Ectodermal cell (in vitro differentiated cells): ENCODE results near the gene ITSN1. TPM values are rescaled to one million over a fixed set of nuclear protein-coding genes. Genes with fewer than 3 reads are reported as not detected.
A peak's percentile ranks its signal among the peaks of the same experiment; 100 is the strongest.
"Not testable (repeated sequence)": the region's sequence is repeated elsewhere in the genome, so short reads cannot be mapped to it uniquely, and the experiment has no call there.

Experiments used
- H3K27ac ChIP-seq: 2 replicates; pipeline ENCODE4 v1.7.0; 2013; ENCODE audit warnings: mild to moderate bottlenecking, low read depth, low read length; ENCODE audit not compliant: insufficient read depth, poor library complexity, severe bottlenecking
- H3K27me3 ChIP-seq: 2 replicates; pipeline ENCODE4 v1.7.0; 2013; ENCODE audit warnings: mild to moderate bottlenecking, low read length; ENCODE audit not compliant: insufficient read depth, control insufficient read depth, poor library complexity, severe bottlenecking
- H3K36me3 ChIP-seq: one replicate; pipeline ENCODE4 v1.7.0; 2013; ENCODE audit warnings: low read length; ENCODE audit not compliant: control insufficient read depth, insufficient read depth
- H3K4me1 ChIP-seq: one replicate; pipeline ENCODE4 v1.7.0; 2013; ENCODE audit warnings: low read length; ENCODE audit not compliant: control insufficient read depth, insufficient read depth
- H3K4me3 ChIP-seq: 2 replicates; pipeline ENCODE4 v1.7.0; 2013; ENCODE audit warnings: low read depth, low read length, control low read depth; ENCODE audit not compliant: insufficient read depth
- H3K9me3 ChIP-seq: 2 replicates; pipeline ENCODE4 v1.7.0; 2013; ENCODE audit warnings: mild to moderate bottlenecking, low read length, moderate library complexity; ENCODE audit not compliant: control insufficient read depth
- WGBS, 2 experiments: methylation state at CpG; one replicate each; pipeline ENCODE4 v1.1.7; 2013; ENCODE audit warnings: missing lambda C conversion rate in 2 of 2; 5-methylcytosine and 5-hydroxymethylcytosine counted together
- polyA plus RNA-seq, 4 experiments: library from polyadenylated mRNA; stranded (reverse); fragments of 50-300 nt; gene quantifications; one replicate each; pipeline ENCODE4 v1.2.3, GENCODE V29; 2013

The ITSN1 gene
- 116 TPM for polyA plus RNA-seq (2013, experiment 1 of 4)
- 108 TPM for polyA plus RNA-seq (2013, experiment 2 of 4)
- polyA plus RNA-seq (2013, experiment 3 of 4): 74.6 TPM
- 87.3 TPM for polyA plus RNA-seq (2013, experiment 4 of 4)

- Histone ChIP-seq H3K9me3 (no peaks in the 10 kb centered on the region), H3K36me3 (no peaks in the 10 kb centered on the region), H3K4me1 (peaks cover 19% of the 10 kb centered on the region), H3K27ac (peak within 1 kb of the TSS; percentile 71), H3K27me3 (no peaks in the 10 kb centered on the region), H3K4me3 (peak within 1 kb of the TSS; percentile 78)
- 1% methylated on average over 71 of the region's 71 CpGs for WGBS, 2 experiments
These were observed at the start of gene ITSN1 for GRCh38 chr21:33642027-33642895. Gene ITSN1, plus strand, starts transcription at chr21:33642501. Its CDS starts 76,328 bp downstream, at chr21:33718829.

- Histone ChIP-seq H3K4me3 (no peak overlapping the region), H3K4me1 (no peaks in the 10 kb centered on the region), H3K27ac (no peak overlapping the region), H3K9me3 (no peaks in the 10 kb centered on the region), H3K27me3 (no peaks in the 10 kb centered on the region), H3K36me3 (peaks cover 24% of the 10 kb centered on the region)
- 80% methylated on average over 1 of the region's 1 CpG; no CpG with 5 or more reads in 1 of the 2 experiments for WGBS, 2 experiments
These were observed 44.2 kb upstream of the ITSN1 start for GRCh38 chr21:33598051-33598450.

- WGBS, 2 experiments: 80 to 95% methylated on average over 1 of the region's 1 CpG
- Histone ChIP-seq H3K27ac (no peak overlapping the region), H3K27me3 (no peaks in the 10 kb centered on the region), H3K4me3 (no peak overlapping the region), H3K36me3 (peaks cover 9% of the 10 kb centered on the region), H3K4me1 (no peaks in the 10 kb centered on the region), H3K9me3 (no peaks in the 10 kb centered on the region)
These were observed 33.7 kb upstream of the ITSN1 start for GRCh38 chr21:33608559-33608958.

GRCh38 chr21:33611006-33611744, 31.1 kb upstream of the ITSN1 start:
- H3K27me3 ChIP-seq: no peaks in the 10 kb centered on the region
- H3K36me3 ChIP-seq: peaks cover 15% of the 10 kb centered on the region
- 97 to 99% methylated on average over 4 of the region's 7 CpGs for WGBS, 2 experiments
- H3K4me3 ChIP-seq: no peak overlapping the region
- no peaks in the 10 kb centered on the region for H3K4me1 ChIP-seq
- H3K9me3 ChIP-seq: no peaks in the 10 kb centered on the region
- no peak overlapping the region for H3K27ac ChIP-seq

- H3K4me3 ChIP-seq, H3K9me3 ChIP-seq, H3K27me3 ChIP-seq, H3K4me1 ChIP-seq, H3K27ac ChIP-seq: not testable (repeated sequence)
- H3K36me3 ChIP-seq: peaks cover 11% of the 10 kb centered on the region
- WGBS, 2 experiments: 96 to 98% methylated on average over 11 of the region's 11 CpGs
These were observed 24.7 kb upstream of the ITSN1 start for GRCh38 chr21:33617565-33617964.

- Histone ChIP-seq H3K4me1 (peaks cover 6% of the 10 kb centered on the region), H3K9me3 (no peaks in the 10 kb centered on the region), H3K27ac (peak overlapping the region; percentile 63), H3K27me3 (no peaks in the 10 kb centered on the region), H3K4me3 (no peak overlapping the region), H3K36me3 (peaks cover 11% of the 10 kb centered on the region)
- WGBS, 2 experiments: 48 to 53% methylated on average over 2 of the region's 2 CpGs
These were observed 23.9 kb upstream of the ITSN1 start for GRCh38 chr21:33618407-33618806.

- Histone ChIP-seq H3K36me3 (peaks cover 7% of the 10 kb centered on the region), H3K27me3 (no peaks in the 10 kb centered on the region), H3K4me1 (peaks cover 6% of the 10 kb centered on the region), H3K4me3 (no peak overlapping the region), H3K27ac (no peak overlapping the region), H3K9me3 (no peaks in the 10 kb centered on the region)
- WGBS, 2 experiments: 91 to 97% methylated on average over 2 to 4 of the region's 4 CpGs
These were observed 22.6 kb upstream of the ITSN1 start for GRCh38 chr21:33619726-33620125.

GRCh38 chr21:33622253-33622652, 20.0 kb upstream of the ITSN1 start:
- H3K36me3 ChIP-seq: peaks cover 5% of the 10 kb centered on the region
- H3K9me3 ChIP-seq: no peaks in the 10 kb centered on the region

GRCh38 chr21:33626151-33626550, 16.1 kb upstream of the ITSN1 start:
- not testable (repeated sequence) for H3K4me3 ChIP-seq, H3K27ac ChIP-seq, H3K9me3 ChIP-seq, H3K4me1 ChIP-seq, H3K27me3 ChIP-seq
- peaks cover 15% of the 10 kb centered on the region for H3K36me3 ChIP-seq
- 91 to 94% methylated on average over 7 of the region's 7 CpGs for WGBS, 2 experiments

More at GRCh38 chr21:33622253-33622652, 20.0 kb upstream of the ITSN1 start:
- Histone ChIP-seq H3K27ac (no peak overlapping the region), H3K4me3 (no peak overlapping the region), H3K4me1 (peaks cover 6% of the 10 kb centered on the region), H3K27me3 (no peaks in the 10 kb centered on the region)

- Histone ChIP-seq H3K27ac (no peak overlapping the region), H3K9me3 (no peaks in the 10 kb centered on the region), H3K36me3 (peaks cover 9% of the 10 kb centered on the region), H3K4me3 (no peak overlapping the region), H3K27me3 (no peaks in the 10 kb centered on the region), H3K4me1 (no peaks in the 10 kb centered on the region)
- WGBS, 2 experiments: 94 to 98% methylated on average over 1 to 2 of the region's 2 CpGs
These were observed 8.0 kb upstream of the ITSN1 start for GRCh38 chr21:33634254-33634653.
